ENCODE results near the gene SPTBN5.

SPTBN5 gene

GRCh38 chr15:41925086-41925608 is 31.3 kb upstream of the SPTBN5 start:
- DNase-seq: no peak

- DNase-seq: no peak
Measured at GRCh38 chr15:41923401-41923997, 29.6 kb upstream of the SPTBN5 start.

DNA sequence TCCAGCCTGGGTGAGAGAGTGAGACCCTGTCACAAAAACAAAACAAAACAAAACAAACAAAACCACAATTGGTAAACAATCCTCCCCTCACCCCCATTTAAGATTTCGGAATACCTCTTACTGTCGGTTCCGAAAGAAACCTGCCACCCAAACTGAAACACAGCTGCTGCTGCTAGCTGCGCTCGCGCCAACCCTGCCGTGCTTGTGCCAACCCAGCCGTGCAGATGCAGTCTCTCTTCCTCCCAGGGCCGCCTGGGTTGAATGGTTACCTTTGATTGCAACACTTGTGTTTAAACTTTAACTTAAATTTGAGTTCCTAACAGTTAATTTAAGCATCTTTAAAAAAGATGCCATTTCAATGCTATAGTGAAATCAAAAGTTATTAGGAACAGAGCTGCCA is 28.5 kb upstream of the SPTBN5 start:
- no peak for DNase-seq

DNA sequence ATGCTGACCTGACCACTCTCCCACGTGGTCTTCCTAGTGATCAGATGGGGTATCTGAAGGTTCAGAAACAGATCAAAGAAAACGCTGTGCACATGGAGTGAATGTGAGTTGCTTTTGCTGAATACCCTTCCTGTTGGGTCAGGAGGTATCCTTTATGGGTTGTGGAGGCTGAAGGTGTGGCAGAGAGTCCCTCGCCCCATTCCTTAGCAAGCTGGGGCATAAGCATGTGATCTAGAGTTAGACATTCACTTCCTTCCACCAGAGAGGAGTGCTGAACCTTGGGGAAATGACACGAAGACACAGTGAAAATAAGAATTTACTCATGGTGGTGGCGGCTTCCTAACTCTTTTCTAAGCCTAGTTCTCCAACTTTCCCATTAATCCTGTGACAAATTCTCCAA is 27.8 kb upstream of the SPTBN5 start:
- no peak for DNase-seq

GRCh38 chr15:41921167-41921566 is 27.3 kb upstream of the SPTBN5 start:
- no peak for DNase-seq

DNA sequence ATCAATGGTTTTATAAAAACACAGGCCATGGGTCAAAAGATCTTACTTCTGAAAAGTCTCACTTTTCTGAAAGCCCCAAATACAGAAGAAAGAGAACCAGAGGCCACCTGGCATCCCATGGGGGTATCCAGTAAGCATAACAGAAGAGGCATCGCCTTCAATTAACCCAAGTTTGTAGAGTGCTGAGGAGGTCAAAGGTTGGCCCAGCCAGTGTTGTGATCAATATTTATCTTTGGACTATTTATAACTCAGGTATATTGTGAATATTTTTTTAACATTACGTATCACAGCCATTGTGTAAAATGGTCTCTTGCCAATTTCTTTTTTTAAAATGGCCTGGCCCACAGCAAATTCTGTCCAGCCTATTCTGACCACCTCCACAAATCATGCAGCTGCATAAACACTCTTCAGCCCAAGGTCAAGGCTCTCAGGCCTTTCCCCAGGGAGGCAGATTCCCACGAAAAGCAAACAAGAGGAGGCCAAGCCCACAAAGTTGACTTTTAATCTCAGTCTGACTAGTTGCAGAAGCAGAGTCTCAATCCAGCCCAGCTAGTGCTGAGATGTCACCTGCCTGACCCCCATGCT is 26.2 kb upstream of the SPTBN5 start:
- no peak for DNase-seq

DNA sequence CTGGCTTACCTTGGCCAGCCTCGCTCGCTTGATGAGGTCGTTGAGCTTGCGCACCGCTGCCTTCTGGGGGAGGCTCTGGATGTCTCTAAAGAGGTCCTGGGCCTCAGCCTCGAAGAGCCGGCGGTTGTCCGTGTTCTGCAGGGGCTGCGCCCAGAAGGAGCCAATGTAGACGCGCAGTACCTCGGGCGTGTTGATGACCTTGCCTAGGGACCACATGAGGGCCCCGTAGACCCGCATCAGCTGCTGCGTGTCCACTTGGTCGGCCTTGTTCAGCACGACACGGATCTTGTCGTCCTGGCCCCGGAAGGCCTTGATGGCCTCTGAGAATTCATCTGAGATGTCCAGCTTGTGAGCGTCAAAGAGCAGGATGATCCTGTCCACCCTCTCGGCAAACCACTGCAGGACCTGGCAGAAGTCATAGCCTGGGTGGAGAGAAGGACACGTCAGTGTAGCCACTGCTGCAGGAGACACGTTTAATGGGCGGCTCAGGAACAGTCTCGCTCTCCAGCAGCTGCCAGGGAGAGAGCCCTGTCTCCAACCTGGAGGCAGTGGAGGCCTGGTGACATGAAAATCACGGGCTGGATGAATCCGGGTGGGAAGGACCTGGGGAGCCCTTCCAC is 25.5 kb upstream of the SPTBN5 start:
- no peak for DNase-seq

GRCh38 chr15:41918506-41919126 is 24.8 kb upstream of the SPTBN5 start:
- DNase-seq: no peak

GRCh38 chr15:41917767-41918430 is 24.0 kb upstream of the SPTBN5 start:
- DNase-seq: no peak

DNA sequence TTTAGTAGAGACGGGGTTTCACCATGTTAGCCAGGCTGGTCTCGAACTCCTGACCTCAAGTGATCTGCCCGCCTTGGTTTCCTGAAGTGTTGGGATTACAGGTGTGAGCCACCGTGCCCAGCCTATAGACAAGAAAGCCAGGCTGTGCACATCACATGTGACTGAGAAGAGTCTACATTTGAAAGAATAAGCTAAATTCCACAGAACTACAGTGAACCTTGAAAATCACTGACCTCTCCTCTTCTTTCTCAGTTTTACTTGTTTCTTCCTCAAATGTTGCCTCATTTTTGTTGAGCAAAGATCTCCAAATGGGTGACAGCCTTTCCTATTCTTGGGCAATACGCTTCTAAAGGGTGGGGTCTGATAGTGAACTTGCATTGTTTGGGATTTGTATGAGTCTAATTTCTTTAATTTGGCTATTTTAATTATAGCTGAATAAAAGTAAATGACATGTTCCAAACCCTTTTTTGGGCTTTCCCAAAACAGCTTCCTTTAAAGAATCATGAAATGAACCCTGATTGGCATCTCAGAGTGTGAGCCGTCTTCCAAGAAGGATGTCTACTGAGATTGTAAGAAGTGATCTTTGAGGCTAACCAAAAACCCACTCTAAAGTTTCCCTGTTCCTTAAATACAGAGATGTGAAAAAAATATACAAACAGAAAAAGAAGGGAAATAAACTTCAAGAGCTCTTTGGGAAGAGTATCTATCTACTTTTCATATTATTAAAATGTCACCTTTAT is 21.6 kb upstream of the SPTBN5 start:
- DNase-seq: no peak

- DNase-seq: no peak
Measured at GRCh38 chr15:41914411-41914810, 20.6 kb upstream of the SPTBN5 start.

DNA sequence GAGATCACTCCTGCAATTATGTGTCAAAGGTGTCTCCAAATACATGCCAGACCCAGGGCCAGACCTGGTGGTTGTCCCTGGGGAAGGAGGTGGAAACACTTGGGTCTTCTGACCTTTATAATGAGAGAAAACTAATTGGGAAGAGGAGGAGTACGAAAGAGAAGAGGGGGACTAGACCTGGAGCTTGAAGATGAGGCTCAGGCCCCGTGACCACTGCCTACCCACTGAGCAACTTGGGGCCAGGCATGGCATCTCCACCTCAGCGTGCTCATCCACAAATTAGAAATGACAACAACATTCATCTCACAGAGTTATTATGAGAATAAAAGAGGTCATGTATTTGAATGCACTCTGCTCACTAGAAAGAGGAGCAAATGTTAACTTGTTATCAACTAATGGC is 19.4 kb upstream of the SPTBN5 start:
- no peak for DNase-seq

DNA sequence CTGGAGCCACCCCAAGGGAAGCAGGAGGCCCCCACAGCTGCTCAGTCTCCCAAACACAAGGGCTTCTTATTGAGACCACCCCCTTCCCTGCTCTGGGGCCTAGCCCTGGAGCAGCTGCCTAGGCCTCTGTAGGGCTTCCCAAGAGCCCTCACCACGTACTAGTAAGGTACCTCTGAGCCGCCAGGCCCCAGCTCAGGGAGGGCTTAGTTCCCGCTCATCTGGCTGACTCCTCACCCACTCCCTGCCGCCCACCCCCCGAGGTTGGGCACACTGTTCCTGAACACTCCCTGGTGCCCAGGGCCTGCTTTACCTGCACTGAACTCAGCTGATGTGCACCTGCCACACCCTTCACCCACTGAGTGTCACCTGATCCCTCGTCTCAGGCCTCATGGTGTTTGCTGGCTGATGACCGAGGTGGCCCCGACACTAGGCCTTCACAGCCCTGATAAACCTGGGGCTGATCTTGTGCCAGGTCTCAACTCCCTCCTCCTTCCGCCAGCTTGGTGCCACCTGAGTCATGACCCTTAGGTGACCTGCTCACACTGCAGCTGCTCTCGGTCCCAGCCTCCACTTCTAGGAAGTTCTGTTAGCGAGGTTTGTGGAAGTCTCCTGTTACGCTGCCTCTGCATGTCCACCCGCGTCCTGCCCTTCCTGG is 18.0 kb upstream of the SPTBN5 start:
- DNase-seq: no peak

GRCh38 chr15:41908736-41909461 is 15.0 kb upstream of the SPTBN5 start:
- no peak for DNase-seq

- DNase-seq: no peak
Measured at GRCh38 chr15:41907141-41907540, 13.3 kb upstream of the SPTBN5 start.

DNA sequence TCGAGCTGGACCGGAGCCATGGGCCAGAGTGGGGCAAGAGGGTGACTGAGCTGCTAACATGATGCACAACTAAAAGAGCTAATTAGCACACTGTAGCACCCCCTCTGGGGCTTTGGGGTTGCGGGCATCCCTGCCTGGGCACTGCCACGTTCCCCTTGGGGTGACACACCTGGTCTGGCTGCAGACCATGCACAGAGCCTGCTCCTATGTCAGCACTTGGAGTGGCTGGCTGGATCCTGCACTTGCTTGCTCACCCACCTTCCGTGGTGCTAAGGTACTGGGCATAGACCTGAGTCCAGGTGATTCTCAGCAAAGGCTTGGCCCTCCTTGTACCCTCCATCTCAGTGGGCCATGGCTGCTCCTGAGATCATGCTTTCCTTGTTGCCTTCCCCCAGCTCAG is 12.8 kb upstream of the SPTBN5 start:
- DNase-seq: no peak

- DNase-seq: no peak
Measured at GRCh38 chr15:41905036-41905793, 11.4 kb upstream of the SPTBN5 start.

DNA sequence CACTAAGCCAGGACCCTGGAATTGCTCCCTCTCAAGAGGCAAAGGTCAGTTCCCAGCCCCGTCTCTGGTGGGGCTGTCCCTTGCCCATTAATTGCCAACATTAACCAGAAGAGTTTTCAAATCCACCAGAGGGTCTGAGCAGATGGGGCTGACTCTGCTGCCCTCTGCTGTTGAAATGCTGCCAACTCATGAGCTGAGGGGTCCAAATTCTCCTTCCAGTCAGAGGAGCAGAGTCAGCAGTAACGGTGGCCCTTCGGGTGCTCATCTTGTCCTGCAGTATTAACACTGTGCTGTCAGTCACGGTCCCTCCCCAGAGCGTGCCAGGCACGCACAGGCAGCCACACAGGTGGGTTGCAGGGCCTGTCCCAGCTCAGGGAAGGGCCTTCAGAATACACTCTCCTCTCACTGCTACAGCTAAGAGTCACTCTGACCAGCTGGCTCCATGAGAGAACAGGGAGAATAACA is 10.7 kb upstream of the SPTBN5 start:
- DNase-seq: peak; percentile 81

DNA sequence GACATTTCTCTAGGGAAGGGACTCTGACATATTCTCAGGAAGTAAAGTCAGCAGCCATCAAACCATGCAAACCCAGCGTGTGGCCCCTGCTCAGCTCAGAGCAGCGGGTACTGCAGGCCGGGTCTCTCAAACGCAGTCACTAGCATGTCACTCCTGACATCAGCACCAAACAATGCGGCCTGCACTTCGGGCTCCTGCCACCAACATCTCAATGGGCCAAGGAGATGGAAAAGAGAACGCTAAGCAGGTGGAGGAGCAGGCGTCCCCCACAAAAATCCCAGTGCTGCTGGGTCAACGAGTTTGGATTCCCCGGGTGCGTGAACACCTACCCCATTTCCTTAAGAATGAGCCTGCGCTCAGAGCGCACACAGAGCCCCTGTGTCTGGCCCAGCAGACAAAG is 9.9 kb upstream of the SPTBN5 start:
- no peak for DNase-seq

DNA sequence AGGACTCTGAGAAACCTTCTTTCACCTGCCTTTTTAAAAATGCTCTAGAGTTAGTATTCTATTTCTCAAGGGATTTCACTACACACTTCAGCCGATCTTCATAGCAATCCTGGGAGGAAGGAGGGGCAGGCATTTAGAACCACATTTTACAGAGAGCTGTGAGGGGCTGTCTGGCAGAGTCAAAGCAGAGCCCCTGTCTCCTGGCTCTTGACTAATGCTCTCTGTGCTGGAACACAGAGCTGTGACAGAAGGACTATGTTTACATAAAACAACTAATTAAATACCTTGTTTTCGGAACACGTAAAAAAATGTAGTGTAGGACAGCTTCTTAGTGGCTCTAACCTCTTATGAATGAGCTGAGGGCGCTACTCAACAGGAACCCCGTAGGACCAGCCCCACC is 7.6 kb upstream of the SPTBN5 start:
- DNase-seq: no peak

All from CD4-positive, alpha-beta T cell treated with Interleukin-6 for 4 hours (primary cell).